HG03378 (cell line): ENCODE data around the gene TMEM131.
"Not testable (repeated sequence)": the region's sequence is repeated elsewhere in the genome, so short reads cannot be mapped to it uniquely, and the experiment has no call there.

ENCODE experiments used
- ATAC-seq: cut with Tn5 transposase; IDR thresholded peaks from one replicate; pipeline ENCODE4 v1.9.1; 2021; ENCODE audit warnings: mild to moderate bottlenecking, moderate library complexity; ENCODE audit not compliant: unreplicated experiment

TMEM131 gene

GRCh38 chr2:97869722-97870346, 125.9 kb downstream of the TMEM131 start:
- ATAC-seq: no peak

GRCh38 chr2:97868986-97869721, 126.6 kb downstream of the TMEM131 start:
- ATAC-seq: no peak

- ATAC-seq: no peak
These were observed 131.9 kb downstream of the TMEM131 start for GRCh38 chr2:97863829-97864228.

- no peak for ATAC-seq
These were observed 134.6 kb downstream of the TMEM131 start for GRCh38 chr2:97861177-97861576.

- ATAC-seq: no peak
These were observed 137.3 kb downstream of the TMEM131 start for GRCh38 chr2:97858442-97858841.

- no peak for ATAC-seq
These were observed 138.2 kb downstream of the TMEM131 start for GRCh38 chr2:97857553-97857952.

- not testable (repeated sequence) for ATAC-seq
These were observed 142.7 kb downstream of the TMEM131 start for GRCh38 chr2:97853057-97853456.

GRCh38 chr2:97851172-97851571, 144.6 kb downstream of the TMEM131 start:
- ATAC-seq: no peak

GRCh38 chr2:97849881-97850528, 145.7 kb downstream of the TMEM131 start:
- ATAC-seq: peak; percentile 91

- no peak for ATAC-seq
These were observed 147.4 kb downstream of the TMEM131 start for GRCh38 chr2:97848306-97848705.

GRCh38 chr2:97846716-97847115, 149.0 kb downstream of the TMEM131 start:
- not testable (repeated sequence) for ATAC-seq

GRCh38 chr2:97845818-97846217, 149.9 kb downstream of the TMEM131 start:
- no peak for ATAC-seq

- ATAC-seq: no peak
These were observed 150.6 kb downstream of the TMEM131 start for GRCh38 chr2:97845133-97845532.

GRCh38 chr2:97844311-97844859, 151.4 kb downstream of the TMEM131 start:
- no peak for ATAC-seq

- no peak for ATAC-seq
These were observed 155.6 kb downstream of the TMEM131 start for GRCh38 chr2:97840198-97840597.

GRCh38 chr2:97834610-97835009, 161.1 kb downstream of the TMEM131 start:
- ATAC-seq: no peak

GRCh38 chr2:97831121-97831520, 164.6 kb downstream of the TMEM131 start:
- no peak for ATAC-seq

GRCh38 chr2:97829255-97829654, 166.5 kb downstream of the TMEM131 start:
- not testable (repeated sequence) for ATAC-seq

- not testable (repeated sequence) for ATAC-seq
These were observed 168.7 kb downstream of the TMEM131 start for GRCh38 chr2:97827013-97827412.

- not testable (repeated sequence) for ATAC-seq
These were observed 169.4 kb downstream of the TMEM131 start for GRCh38 chr2:97826266-97826847.

GRCh38 chr2:97824011-97824410, 171.7 kb downstream of the TMEM131 start:
- ATAC-seq: not testable (repeated sequence)
